OCI-M2 (cell line): ENCODE measurements around the gene PRKCE.

ENCODE experiments used
- DNase-seq: peaks from one replicate; lab custom pipeline; 2025; ENCODE audit not compliant: unreplicated experiment; lab: John Stamatoyannopoulos, UW

PRKCE gene

DNA sequence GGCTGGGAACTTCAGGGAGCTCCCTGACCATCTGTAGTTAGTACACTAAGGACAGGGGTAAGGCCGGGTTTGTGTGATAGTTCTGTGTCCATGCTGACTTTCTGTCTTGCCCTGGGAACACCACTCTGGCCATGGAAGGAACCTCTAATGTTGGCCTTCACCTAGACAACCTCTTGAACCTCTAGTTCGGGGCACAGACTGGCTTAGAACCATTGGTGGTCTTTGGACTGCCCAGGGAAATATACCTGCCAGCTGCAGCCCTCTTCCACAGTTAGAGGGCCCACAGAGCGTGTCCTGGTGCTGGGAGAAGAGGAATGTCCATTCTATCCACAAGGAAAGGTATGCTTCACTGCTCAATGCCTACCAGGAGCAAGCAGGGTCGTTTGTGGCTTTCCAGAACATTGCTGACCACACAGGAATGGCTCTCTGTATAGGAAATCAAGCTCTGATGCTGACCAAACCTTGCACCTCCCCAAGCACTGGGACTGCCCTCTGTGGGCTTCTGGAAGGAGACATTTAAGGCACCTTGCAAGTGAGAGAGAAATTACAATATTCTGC lies 326.9 kb downstream of the PRKCE start:
- no peak for DNase-seq

GRCh38 chr2:45979065-45979464 lies 327.6 kb downstream of the PRKCE start:
- no peak for DNase-seq

- DNase-seq = no peak
Measured at GRCh38 chr2:45980161-45980865, 328.8 kb downstream of the PRKCE start.

- DNase-seq = no peak
Measured at GRCh38 chr2:45981384-45981930, 330.0 kb downstream of the PRKCE start.

DNA sequence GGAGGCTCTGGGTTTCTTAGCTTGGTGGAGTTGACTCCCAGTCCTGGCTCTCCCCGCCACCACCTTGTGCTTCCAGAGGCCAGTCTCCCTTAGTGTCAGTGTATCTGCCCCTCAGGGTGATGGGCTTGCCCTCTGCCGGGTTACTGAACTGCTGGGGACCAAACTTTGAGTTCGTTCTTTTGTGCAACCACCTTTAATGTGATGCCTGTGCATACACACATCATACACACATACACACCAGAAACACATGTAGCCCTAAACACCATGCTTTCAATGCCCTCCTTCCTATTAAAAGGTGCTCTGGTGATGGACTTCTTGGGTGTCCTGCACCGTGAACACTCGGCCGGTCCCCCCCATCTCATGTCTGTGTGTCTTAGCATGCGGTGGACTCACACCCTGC lies 330.6 kb downstream of the PRKCE start:
- no peak for DNase-seq

- DNase-seq = no peak
Measured at GRCh38 chr2:45983213-45983612, 331.7 kb downstream of the PRKCE start.

DNA sequence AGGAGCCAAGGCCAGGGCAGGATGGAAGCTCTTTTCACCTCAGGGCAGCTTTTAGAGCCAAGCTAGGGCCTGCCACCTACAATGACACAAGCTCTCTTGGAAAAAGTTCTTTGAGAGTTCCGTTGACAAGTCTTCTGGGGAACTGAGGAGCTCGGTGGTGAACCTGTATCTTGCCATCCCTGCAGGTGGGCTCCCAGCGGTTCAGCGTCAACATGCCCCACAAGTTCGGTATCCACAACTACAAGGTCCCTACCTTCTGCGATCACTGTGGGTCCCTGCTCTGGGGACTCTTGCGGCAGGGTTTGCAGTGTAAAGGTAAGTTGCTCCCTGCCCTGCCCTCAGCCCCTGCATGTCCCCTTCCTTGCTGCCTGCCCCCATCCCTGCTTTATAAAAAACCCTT lies 332.9 kb downstream of the PRKCE start:
- DNase-seq = no peak

DNA sequence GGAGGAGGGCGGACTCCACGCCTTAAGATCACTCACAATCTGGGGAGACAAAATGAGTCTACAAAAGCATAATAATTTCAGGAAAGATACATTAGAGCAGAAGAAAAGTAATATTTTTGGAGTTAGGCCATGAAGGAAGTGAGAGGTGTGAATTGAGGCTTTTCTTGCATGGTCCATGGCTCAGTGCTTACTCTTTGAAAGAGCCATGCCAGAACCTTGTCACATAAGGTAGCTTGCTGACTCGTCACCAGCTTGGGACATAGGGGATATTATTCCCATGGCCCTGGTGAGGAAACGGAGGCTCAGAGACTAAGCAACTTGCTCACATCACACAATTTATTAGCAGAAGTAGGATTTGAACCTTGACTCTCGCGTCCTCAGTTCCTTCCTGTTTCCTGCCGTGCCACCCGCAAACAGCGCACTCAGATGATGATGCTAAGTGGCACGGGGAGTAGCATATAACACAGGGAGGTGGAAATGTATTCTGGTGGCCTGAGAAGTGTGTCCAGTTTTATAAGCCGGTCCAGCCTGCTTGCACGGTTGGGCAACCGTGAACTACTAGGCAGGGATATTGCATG lies 333.5 kb downstream of the PRKCE start:
- DNase-seq = no peak

DNA sequence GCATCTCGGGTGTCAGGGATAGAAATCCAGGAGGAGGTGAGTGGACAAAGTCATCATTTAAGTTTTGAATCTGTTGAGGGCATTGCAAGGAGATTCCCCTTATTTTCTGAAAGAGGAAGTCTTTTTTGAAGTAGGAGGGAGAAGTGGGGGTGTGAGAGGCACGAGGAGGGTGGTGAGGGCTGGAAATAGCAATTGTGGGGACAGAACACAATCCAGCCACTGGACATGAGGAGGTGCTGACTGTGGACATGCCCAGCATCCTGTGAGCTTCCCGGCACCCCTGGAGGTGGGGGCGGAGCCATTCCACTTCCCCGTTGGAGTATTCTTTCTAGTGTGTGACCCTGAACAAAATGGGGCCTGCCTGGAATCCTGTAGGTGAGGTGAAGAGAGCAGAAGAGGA lies 335.0 kb downstream of the PRKCE start:
- DNase-seq = no peak

GRCh38 chr2:45987856-45988255 lies 336.4 kb downstream of the PRKCE start:
- no peak for DNase-seq

- no peak for DNase-seq
Measured at GRCh38 chr2:45988879-45989278, 337.4 kb downstream of the PRKCE start.

- DNase-seq = no peak
Measured at GRCh38 chr2:45990131-45990530, 338.7 kb downstream of the PRKCE start.

DNA sequence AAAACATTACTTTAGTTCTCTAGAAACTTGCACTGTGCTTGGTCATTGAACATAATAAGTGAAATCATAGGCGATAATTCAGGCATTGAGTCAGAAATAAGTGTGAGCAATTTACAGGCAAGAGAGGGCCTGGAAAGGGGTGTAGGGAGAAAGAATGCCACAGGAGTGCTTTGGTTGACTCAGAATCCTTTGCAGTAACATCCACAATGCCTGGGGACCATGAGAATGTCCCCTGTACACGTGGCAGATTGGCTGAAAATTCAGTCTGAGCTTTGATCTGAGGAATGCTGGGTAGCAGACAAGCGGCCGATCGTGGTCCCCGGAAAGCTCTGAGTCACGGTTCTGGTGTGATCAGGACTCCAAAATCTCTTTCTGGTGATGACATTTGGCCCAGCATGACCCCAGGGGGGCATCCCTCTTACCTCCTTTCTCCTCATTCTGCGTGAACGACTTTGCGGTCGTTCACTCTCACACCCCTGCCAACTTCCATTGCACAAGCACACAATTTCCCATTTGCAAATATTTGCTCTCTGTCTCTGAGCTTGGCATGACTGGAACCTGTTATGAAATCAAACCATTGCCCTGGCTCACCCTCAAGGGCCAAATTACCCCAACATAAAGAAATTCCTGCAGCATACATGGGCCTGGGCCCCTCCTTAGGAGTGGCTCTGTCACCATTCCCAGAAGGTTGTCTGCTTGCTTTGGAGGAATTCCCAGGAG lies 340.7 kb downstream of the PRKCE start:
- DNase-seq = no peak

DNA sequence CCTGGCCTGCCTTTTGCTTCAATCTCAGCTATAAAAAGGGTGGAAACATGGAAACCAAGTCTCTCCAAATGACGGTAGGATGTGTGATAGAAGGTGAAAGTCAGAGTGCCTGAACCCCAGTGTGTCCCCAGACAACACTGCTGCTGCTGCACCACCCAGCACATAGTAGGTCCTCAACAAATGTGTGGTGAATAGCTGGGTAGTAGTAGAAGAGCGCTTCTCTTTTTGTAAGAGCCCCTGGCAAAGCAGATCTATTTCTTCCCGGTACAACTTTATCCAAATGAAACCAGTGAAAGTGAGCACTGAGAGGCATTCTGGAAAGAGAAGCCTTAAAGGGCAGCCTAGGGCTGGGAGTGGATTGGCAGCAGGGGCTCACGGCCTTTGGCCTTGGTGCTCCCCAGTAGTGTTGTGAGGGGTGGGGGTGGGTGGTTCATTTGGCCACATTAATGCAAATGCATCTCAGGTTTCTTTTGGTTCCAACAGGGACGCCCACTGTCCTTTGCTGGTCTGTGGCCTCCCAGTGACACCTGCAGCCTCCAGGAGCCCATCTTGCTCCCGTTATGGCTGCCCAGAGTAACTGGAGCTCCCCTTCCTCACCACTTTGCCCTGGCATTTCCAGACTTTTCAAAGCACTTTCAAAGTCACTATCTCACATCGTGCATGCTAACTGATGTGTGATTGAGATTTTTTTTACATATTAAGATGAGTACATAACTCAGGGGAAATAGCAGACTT lies 341.4 kb downstream of the PRKCE start:
- DNase-seq = no peak

GRCh38 chr2:45993476-45993991 lies 342.1 kb downstream of the PRKCE start:
- DNase-seq = no peak

DNA sequence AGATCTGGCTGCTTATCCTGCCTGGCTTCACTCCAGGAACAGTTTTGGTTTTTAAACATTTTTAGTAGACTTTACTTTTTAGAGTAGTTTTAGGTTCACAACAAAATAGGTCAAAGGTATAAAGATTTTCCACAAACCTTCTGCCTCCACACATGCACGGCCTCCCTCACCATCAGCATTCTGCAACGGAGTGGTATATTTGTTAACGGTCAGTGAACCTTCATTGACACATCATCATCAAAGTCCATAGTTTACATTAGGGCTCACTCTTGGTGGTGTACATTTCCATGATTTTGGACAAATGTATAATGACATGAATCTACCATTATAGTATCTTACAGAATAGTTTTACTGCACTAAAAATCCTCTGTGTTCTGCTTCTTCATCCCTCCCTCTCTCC lies 342.6 kb downstream of the PRKCE start:
- DNase-seq = no peak

GRCh38 chr2:46000660-46001059 lies 349.2 kb downstream of the PRKCE start:
- no peak for DNase-seq

GRCh38 chr2:46001290-46001689 lies 349.8 kb downstream of the PRKCE start:
- DNase-seq = no peak

GRCh38 chr2:46001741-46002506 lies 350.4 kb downstream of the PRKCE start:
- no peak for DNase-seq

GRCh38 chr2:46002507-46002883 lies 351.0 kb downstream of the PRKCE start:
- DNase-seq = no peak
